Panc1 (cell line): ENCODE data around the gene TC2N. TPM values are rescaled to one million over a fixed set of nuclear protein-coding genes. Genes with fewer than 3 reads are reported as not detected.

Experiments
- ATAC-seq: fragments of 200-7000 bp; cut with Tn5 transposase; 2 replicates; pipeline ENCODE4 v1.9.1; 2020; ENCODE audit warnings: mild to moderate bottlenecking, moderate library complexity
- BruUV-seq: library from RNA; stranded (reverse); fragments of 400-500 nt; replicated peaks from 2 replicates; lab custom pipeline; 2021; lab: Mats Ljungman, UMichigan
- CTCF ChIA-PET: fragments of 300-600 bp; sonication (Branson Sonifier 250); formaldehyde crosslinking; loops from one replicate; lab custom pipeline; 2022; ENCODE audit warnings: antibody characterized with exemption; lab: Charles Lee
- POLR2A ChIA-PET: fragments of 300-600 bp; sonication (Branson Sonifier 250); formaldehyde crosslinking; loops from one replicate; lab custom pipeline; 2022; ENCODE audit warnings: antibody characterized with exemption; lab: Charles Lee
- DNase-seq: peaks from one replicate; pipeline ENCODE4 v3.0.0-alpha.2; 2010; ENCODE audit warnings: low read depth, low spot score
- H3K27ac ChIP-seq: 2 replicates; pipeline ENCODE4 v1.5.1; 2011; ENCODE audit warnings: mild to moderate bottlenecking, low read length, inconsistent platforms
- H3K27me3 ChIP-seq: fragments of 200-500 bp; sonication (Bioruptor generic); 2 replicates; pipeline ENCODE4 v1.6.0; 2014; ENCODE audit warnings: low read length, inconsistent platforms; ENCODE audit not compliant: control insufficient read depth, insufficient read depth
- H3K36me3 ChIP-seq: fragments of 200-500 bp; sonication (Bioruptor generic); 2 replicates; pipeline ENCODE4 v1.5.1; 2014; ENCODE audit warnings: inconsistent platforms, mild to moderate bottlenecking, low read length, moderate library complexity; ENCODE audit not compliant: control insufficient read depth, insufficient read depth
- H3K4me1 ChIP-seq: 2 replicates; pipeline ENCODE4 v1.5.1; 2011; ENCODE audit warnings: inconsistent platforms, mild to moderate bottlenecking, low read length, moderate library complexity; ENCODE audit not compliant: control insufficient read depth, insufficient read depth
- H3K4me3 ChIP-seq, 2 experiments: 2 replicates each; pipeline ENCODE4 v1.5.1; 2011 to 2012; ENCODE audit warnings: low read depth in 2 of 2, low read length in 2 of 2, mild to moderate bottlenecking in 2 of 2, inconsistent platforms in 1 of 2, moderate library complexity in 1 of 2
- H3K9me3 ChIP-seq: fragments of 200-500 bp; sonication (Bioruptor generic); 2 replicates; pipeline ENCODE4 v1.5.1; 2014; ENCODE audit warnings: low read depth, mild to moderate bottlenecking, inconsistent platforms, low read length, moderate library complexity; ENCODE audit not compliant: control insufficient read depth, insufficient read depth
- CTCF ChIP-seq: fragments of 450-650 bp; IDR thresholded peaks from 2 replicates; pipeline ENCODE4 v1.5.1; 2017; ENCODE audit warnings: mild to moderate bottlenecking
- POLR2AphosphoS5 ChIP-seq: IDR thresholded peaks from 2 replicates; pipeline ENCODE4 v1.6.1; 2012; ENCODE audit warnings: mild to moderate bottlenecking, low read depth, low read length, moderate library complexity
- REST ChIP-seq, 2 experiments: IDR thresholded peaks; 2 replicates each; pipeline ENCODE4 v1.6.1; 2011 to 2012; ENCODE audit warnings: low read depth in 2 of 2, control low read depth in 1 of 2, low read length in 1 of 2, mild to moderate bottlenecking in 1 of 2, moderate library complexity in 1 of 2; ENCODE audit not compliant: insufficient read depth in 1 of 2
- SIN3A ChIP-seq: IDR thresholded peaks from 2 replicates; pipeline ENCODE4 v1.6.1; 2012; ENCODE audit warnings: low read depth, mild to moderate bottlenecking, low read length, moderate library complexity, borderline replicate concordance; ENCODE audit not compliant: insufficient read depth
- TCF7L2 ChIP-seq: IDR thresholded peaks from 2 replicates; pipeline ENCODE4 v1.6.1; 2011; ENCODE audit warnings: mild to moderate bottlenecking, low read depth, low read length, inconsistent platforms
- in situ Hi-C: cut with HindIII; loops from 2 replicates; pipeline ENCODE4 v1.10.0; 2016; ENCODE audit warnings: low sequenced_read_pairs, low pct_unique_long_range_greater_than_20kb
- intact Hi-C: fragments of 100-400 bp; cut with micrococcal nuclease; formaldehyde crosslinking; loops from one replicate; pipeline ENCODE4 v1.10.0; 2022; ENCODE audit not compliant: unreplicated experiment
- total RNA-seq: library from RNA; stranded (reverse); gene quantifications from one replicate; pipeline ENCODE4 v1.2.1, GENCODE V29; 2021; ENCODE audit not compliant: unreplicated experiment

TC2N gene
- total RNA-seq, 1 experiment from 2014 or later: 0.49 TPM

DNA sequence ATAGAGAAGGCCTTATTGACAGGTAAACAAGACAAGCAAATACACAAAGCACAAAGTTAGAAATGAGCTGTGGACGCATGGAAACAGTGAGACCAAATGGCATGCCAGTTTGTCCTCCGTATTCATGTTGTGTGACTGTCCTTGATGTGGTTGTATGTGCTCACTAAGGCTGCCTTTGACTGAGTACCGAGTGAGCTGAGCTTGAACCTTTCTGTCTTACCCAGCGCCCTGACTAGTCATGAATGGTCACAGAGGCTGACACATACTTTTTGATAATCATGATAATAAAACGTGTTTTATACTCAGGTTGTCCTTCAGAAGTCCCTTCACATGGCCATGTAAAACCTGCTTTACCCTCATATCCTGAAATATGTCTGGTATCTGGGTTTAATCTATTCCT is 134.9 kb downstream of the TC2N start:
- no peak for TF ChIP-seq SIN3A
- TF ChIP-seq CTCF: no peak
- no peak for TF ChIP-seq POLR2AphosphoS5
- TF ChIP-seq REST (IDR thresholded peaks at IDR 0.05; ENCODE audit: insufficient read depth in 1 of 2, low read depth in 2 of 2, low read length in 1 of 2): no peak
- no peak for TF ChIP-seq TCF7L2
- no peak for DNase-seq
- no peaks in the 10 kb centered on the region for H3K9me3 ChIP-seq
- H3K4me1 ChIP-seq: no peaks in the 10 kb centered on the region
- ATAC-seq: no peak
- H3K4me3 ChIP-seq: no peak overlapping the region
- in situ Hi-C loops: no loop called here
- intact Hi-C loops: no loop called here
- H3K27me3 ChIP-seq: no peaks in the 10 kb centered on the region
- BruUV-seq: no TSS peak
- H3K27ac ChIP-seq: no peak overlapping the region
- POLR2A ChIA-PET: no interaction called here
- CTCF ChIA-PET: no interaction called here
- H3K36me3 ChIP-seq: no peaks in the 10 kb centered on the region

DNA sequence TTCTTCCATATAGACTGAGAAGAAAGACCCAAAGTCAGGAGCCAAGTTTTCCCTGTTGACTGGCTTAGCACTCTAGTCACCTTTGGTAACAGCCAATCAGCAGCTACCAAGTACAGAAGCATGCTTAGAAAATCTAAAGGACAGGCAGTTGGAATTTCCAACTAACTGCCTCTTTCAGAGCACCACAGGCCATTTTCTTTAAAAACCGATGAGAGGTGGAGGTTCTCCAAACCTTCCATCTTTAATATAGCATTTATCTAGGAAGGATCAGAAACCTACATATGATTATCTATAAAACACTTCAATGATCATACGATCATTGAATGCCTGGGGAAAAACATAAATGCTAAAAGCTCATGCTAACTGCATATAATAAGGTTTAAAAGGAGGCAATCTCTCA is 135.3 kb downstream of the TC2N start, which contains the start of gene CATSPERB:
TSS of gene CATSPERB (minus strand) at position 101 of the 400 bp plus-strand sequence. CDS start 2,607 bp downstream, outside the sequence.
- Histone ChIP-seq H3K4me1 (no peaks in the 10 kb centered on the region), H3K36me3 (no peaks in the 10 kb centered on the region), H3K27me3 (no peaks in the 10 kb centered on the region), H3K27ac (no peak within 1 kb of the TSS), H3K4me3 (no peak within 1 kb of the TSS), H3K9me3 (no peaks in the 10 kb centered on the region)
- in situ Hi-C loops (no loop called here), intact Hi-C loops (no loop called here)
- TF ChIP-seq POLR2AphosphoS5 (no peak), REST (IDR thresholded peaks at IDR 0.05; ENCODE audit: insufficient read depth in 1 of 2, low read depth in 2 of 2, low read length in 1 of 2) (no peak), SIN3A (no peak), TCF7L2 (no peak), CTCF (no peak)
- DNase-seq (no peak), ATAC-seq (no peak)
- CTCF ChIA-PET: no interaction called here
- no TSS peak for BruUV-seq
- POLR2A ChIA-PET: no interaction called here
